ENCODE results near the gene YWHAB. TPM values are rescaled to one million over a fixed set of nuclear protein-coding genes. Genes with fewer than 3 reads are reported as not detected.

Gene YWHAB
- total and polyA plus RNA-seq, 2 donors (not counting 3 experiments of a cell fraction or from before 2014, with no cell fraction given): 65.9 to 255 TPM

DNA sequence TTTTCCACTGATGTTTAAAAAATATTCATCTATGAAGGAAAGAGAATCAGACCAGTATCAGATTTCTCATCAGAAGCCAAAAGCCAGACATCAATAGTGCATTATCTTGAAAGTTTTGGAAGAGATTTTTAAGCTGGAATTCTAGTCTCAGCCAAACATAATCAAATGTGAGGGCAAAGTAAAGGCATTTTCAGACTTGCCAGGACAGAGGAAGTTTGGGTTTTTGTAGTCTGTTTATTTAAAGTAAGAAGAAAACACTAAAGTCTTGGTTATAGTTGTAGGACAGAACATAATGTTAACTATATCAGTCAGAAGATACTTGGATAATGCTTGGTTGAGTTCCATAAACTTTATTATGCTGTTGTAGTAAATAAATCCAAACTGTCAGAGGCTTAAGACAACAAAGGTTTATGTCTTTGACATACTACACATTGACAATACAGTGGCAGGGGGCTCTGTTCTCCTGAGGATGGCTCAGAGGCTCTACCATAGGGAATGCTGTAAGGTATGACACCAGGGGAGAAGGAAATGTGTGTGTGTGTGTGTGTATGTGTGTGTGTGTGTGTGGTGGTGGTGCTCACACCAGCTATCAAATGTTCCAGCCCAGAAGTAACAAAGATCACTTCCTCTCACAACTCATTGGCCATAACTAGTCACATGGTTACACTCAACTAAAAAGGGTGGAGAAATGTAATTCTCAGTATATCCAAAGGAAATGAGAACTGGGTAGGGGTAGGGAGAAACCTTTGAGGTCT lies 26.7 kb upstream of the YWHAB start:
- FAIRE-seq (no peak), DNase-seq (ENCODE audit: low read depth, low spot score) (no peak)
- Histone ChIP-seq H3K27me3 (ENCODE audit: control insufficient read depth in 2 of 2, insufficient read depth in 2 of 2, low read length in 2 of 2) (no peaks in the 10 kb centered on the region), H3K4me1 (ENCODE audit: control insufficient read depth, extremely low read depth, insufficient read depth, low read length) (no peaks in the 10 kb centered on the region), H3K79me2 (ENCODE audit: control insufficient read depth, insufficient read depth, low read length) (no peaks in the 10 kb centered on the region), H3K4me2 (ENCODE audit: insufficient read depth, low read length) (no peak overlapping the region), H3K9me3 (replicated peaks; ENCODE audit: control insufficient read depth, insufficient read depth, low read length) (no peaks in the 10 kb centered on the region), H3K27ac (ENCODE audit: insufficient read depth, low read depth, low read length) (no peak overlapping the region), H3K9ac (replicated peaks; ENCODE audit: extremely low read depth, insufficient read depth, low read length) (no peak overlapping the region), H3K36me3 (ENCODE audit: control insufficient read depth in 2 of 2, extremely low read depth in 1 of 2, insufficient read depth in 2 of 2, low read length in 2 of 2) (no peaks in the 10 kb centered on the region), H2AFZ (ENCODE audit: low read depth, low read length) (peak overlapping the region; percentile 23), H3K9me1 (replicated peaks; ENCODE audit: control insufficient read depth, extremely low read depth, insufficient read depth, low read length) (no peaks in the 10 kb centered on the region), H4K20me1 (replicated peaks; ENCODE audit: control insufficient read depth, extremely low read depth, insufficient read depth, low read length) (no peaks in the 10 kb centered on the region), H3K4me3 (replicated peaks in 1 of 3; ENCODE audit: insufficient read depth in 1 of 3, low read depth in 1 of 3, low read length in 3 of 3) (no peak overlapping the region)
- intact Hi-C loops (cut with micrococcal nuclease): no loop called here
- TF ChIP-seq POLR2A (IDR thresholded peaks at IDR 0.05; ENCODE audit: low read depth, low read length) (no peak), MYC (IDR thresholded peaks at IDR 0.05; ENCODE audit: low read depth, low read length) (no peak), GATA2 (IDR thresholded peaks at IDR 0.05; ENCODE audit: insufficient read depth, insufficient read length, low read depth, low read length) (no peak), JUN (IDR thresholded peaks at IDR 0.05; ENCODE audit: borderline replicate concordance, insufficient read depth, insufficient read length, low read depth) (no peak), EZH2 (IDR thresholded peaks at IDR 0.05; ENCODE audit: borderline replicate concordance, low read depth, low read length, severe bottlenecking) (no peak), FOS (IDR thresholded peaks at IDR 0.05; ENCODE audit: borderline replicate concordance, insufficient read depth, low read length) (no peak), POLR2AphosphoS5 (IDR thresholded peaks at IDR 0.05; ENCODE audit: insufficient read depth, low read depth, low read length) (no peak)
- TF ChIP-seq, protein P1, sequence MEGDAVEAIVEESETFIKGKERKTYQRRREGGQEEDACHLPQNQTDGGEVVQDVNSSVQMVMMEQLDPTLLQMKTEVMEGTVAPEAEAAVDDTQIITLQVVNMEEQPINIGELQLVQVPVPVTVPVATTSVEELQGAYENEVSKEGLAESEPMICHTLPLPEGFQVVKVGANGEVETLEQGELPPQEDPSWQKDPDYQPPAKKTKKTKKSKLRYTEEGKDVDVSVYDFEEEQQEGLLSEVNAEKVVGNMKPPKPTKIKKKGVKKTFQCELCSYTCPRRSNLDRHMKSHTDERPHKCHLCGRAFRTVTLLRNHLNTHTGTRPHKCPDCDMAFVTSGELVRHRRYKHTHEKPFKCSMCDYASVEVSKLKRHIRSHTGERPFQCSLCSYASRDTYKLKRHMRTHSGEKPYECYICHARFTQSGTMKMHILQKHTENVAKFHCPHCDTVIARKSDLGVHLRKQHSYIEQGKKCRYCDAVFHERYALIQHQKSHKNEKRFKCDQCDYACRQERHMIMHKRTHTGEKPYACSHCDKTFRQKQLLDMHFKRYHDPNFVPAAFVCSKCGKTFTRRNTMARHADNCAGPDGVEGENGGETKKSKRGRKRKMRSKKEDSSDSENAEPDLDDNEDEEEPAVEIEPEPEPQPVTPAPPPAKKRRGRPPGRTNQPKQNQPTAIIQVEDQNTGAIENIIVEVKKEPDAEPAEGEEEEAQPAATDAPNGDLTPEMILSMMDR (IDR thresholded peaks at IDR 0.05; ENCODE audit: extremely low read depth in 1 of 2, insufficient read depth in 1 of 2, low read depth in 1 of 2, low read length in 2 of 2): no peak
- TF ChIP-seq, protein P2, sequence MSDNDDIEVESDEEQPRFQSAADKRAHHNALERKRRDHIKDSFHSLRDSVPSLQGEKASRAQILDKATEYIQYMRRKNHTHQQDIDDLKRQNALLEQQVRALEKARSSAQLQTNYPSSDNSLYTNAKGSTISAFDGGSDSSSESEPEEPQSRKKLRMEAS (IDR thresholded peaks at IDR 0.05; ENCODE audit: insufficient read depth, insufficient read length): no peak
- BruUV-seq (replicated peaks): no TSS peak
- dilution Hi-C loops (cut with MboI; ENCODE audit: extremely low pct_ligation_motif_present, low sequenced_read_pairs): no loop called here
- ChIA-PET CTCF (interaction anchor here (1.6 kb wide), 1 partner anchor 8 kb away, joined by 8 read pairs; no protein-coding TSS in a partner anchor), POLR2A (no interaction called here)
